Measurements from ENCODE around the gene HIP1R. TPM values are rescaled to one million over a fixed set of nuclear protein-coding genes. Genes with fewer than 3 reads are reported as not detected.

The HIP1R gene
- total and polyA plus RNA-seq, 9 donors = 1.4 to 20.2 (median 10.4) TPM

- intact Hi-C loops (cut with DNase I) = no loop called here
- Histone ChIP-seq H3K27ac (peak overlapping the region in 1 of 2 donors; percentile 15), H3K9me3 (no peaks in the 10 kb centered on the region), H3K27me3 (no peaks in the 10 kb centered on the region), H3K4me1 (ENCODE audit: insufficient read depth) (no peaks in the 10 kb centered on the region), H3K36me3 (no peaks in the 10 kb centered on the region), H3K4me3 (peak overlapping the region; percentile 75)
- TF ChIP-seq POLR2A (IDR thresholded peaks at IDR 0.05) = no peak
- TF ChIP-seq EP300 (IDR thresholded peaks at IDR 0.05) = no peak
- no peak for TF ChIP-seq CTCF (IDR thresholded peaks at IDR 0.05)
- 1% methylated on average over 42 of the region's 42 CpGs for WGBS, 3 donors
- DNase-seq = no peak
Observed at GRCh38 chr12:122836027-122836921, 1.0 kb downstream of the HIP1R start.

GRCh38 chr12:122837306-122838265 lies 2.3 kb downstream of the HIP1R start:
- no peak overlapping the region for H3K27ac ChIP-seq
- no peaks in the 10 kb centered on the region for H3K4me1 ChIP-seq (ENCODE audit: insufficient read depth)
- no peaks in the 10 kb centered on the region for H3K27me3 ChIP-seq
- no peak overlapping the region for H3K4me3 ChIP-seq
- WGBS, 3 donors = 90 to 92% (median 91%) methylated on average over 22 of the region's 22 CpGs
- H3K9me3 ChIP-seq = no peaks in the 10 kb centered on the region
- intact Hi-C loops (cut with DNase I) = no loop called here
- no peak for TF ChIP-seq CTCF (IDR thresholded peaks at IDR 0.05)
- no peak for TF ChIP-seq POLR2A (IDR thresholded peaks at IDR 0.05)
- TF ChIP-seq EP300 (IDR thresholded peaks at IDR 0.05) = no peak
- no peaks in the 10 kb centered on the region for H3K36me3 ChIP-seq
- no peak for DNase-seq

GRCh38 chr12:122838841-122839240 lies 3.6 kb downstream of the HIP1R start:
- Histone ChIP-seq H3K36me3 (no peaks in the 10 kb centered on the region), H3K4me3 (no peak overlapping the region), H3K4me1 (ENCODE audit: insufficient read depth) (no peaks in the 10 kb centered on the region), H3K9me3 (no peaks in the 10 kb centered on the region), H3K27ac (no peak overlapping the region), H3K27me3 (no peaks in the 10 kb centered on the region)
- no peak for TF ChIP-seq POLR2A (IDR thresholded peaks at IDR 0.05)
- TF ChIP-seq CTCF (IDR thresholded peaks at IDR 0.05) = no peak
- no peak for TF ChIP-seq EP300 (IDR thresholded peaks at IDR 0.05)
- 96 to 97% (median 97%) methylated on average over 5 of the region's 5 CpGs for WGBS, 3 donors
- DNase-seq = no peak
- intact Hi-C loops (cut with DNase I) = no loop called here

- H3K4me3 ChIP-seq = no peak overlapping the region
- no peak for DNase-seq
- H3K36me3 ChIP-seq = no peaks in the 10 kb centered on the region
- H3K27ac ChIP-seq = no peak overlapping the region
- TF ChIP-seq CTCF (IDR thresholded peaks at IDR 0.05) (no peak), EP300 (IDR thresholded peaks at IDR 0.05) (no peak), POLR2A (IDR thresholded peaks at IDR 0.05) (no peak)
- no peaks in the 10 kb centered on the region for H3K9me3 ChIP-seq
- intact Hi-C loops (cut with DNase I) = no loop called here
- 89 to 93% (median 91%) methylated on average over 18 of the region's 18 CpGs for WGBS, 3 donors
- H3K27me3 ChIP-seq = no peaks in the 10 kb centered on the region
- no peaks in the 10 kb centered on the region for H3K4me1 ChIP-seq (ENCODE audit: insufficient read depth)
Observed at GRCh38 chr12:122839907-122840554, 4.8 kb downstream of the HIP1R start.

All from ovary (tissue), 9 donors.